Transverse colon (tissue), 3 donors: ENCODE results near the gene TLK1.

ENCODE experiments used
- POLR2A ChIP-seq: fragments of 450-650 bp; IDR thresholded peaks from one replicate; pipeline ENCODE4 v1.6.1; 2016; ENCODE audit warnings: antibody characterized with exemption, mild to moderate bottlenecking, moderate library complexity
- TF ChIP-seq, protein P1 (sequence below), 5 experiments: fragments of 200-600 bp in 3 of 5; fragments of 450-650 bp in 2 of 5; sonication (generic) in 3 of 5; IDR thresholded peaks; 1 replicate in 2 of 5; 2 replicates in 3 of 5; pipeline ENCODE4 v1.5.1; 2016 to 2017; ENCODE audit warnings: antibody characterized with exemption in 5 of 5, inconsistent platforms in 3 of 5, mild to moderate bottlenecking in 2 of 5, moderate library complexity in 1 of 5

DNA sequence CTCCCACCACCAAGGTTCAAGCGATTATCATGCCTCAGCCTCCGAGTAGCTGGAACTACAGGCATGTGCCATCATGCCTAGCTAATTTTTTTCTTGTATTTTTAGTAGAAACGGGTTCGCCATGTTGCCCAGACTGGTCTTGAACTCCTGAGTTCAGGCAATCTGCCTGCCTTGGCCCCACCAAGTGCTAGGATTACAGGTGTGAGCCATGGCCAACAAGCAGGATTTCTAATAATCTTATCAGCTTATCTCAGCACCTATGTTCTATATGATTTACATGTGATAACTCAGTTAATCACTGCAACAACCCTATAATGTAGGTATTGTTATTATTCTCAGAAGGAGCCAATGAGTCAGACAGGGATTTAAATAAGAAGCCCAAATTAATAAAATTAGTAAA lies 151.3 kb downstream of the TLK1 start:
- TF ChIP-seq, protein P1, sequence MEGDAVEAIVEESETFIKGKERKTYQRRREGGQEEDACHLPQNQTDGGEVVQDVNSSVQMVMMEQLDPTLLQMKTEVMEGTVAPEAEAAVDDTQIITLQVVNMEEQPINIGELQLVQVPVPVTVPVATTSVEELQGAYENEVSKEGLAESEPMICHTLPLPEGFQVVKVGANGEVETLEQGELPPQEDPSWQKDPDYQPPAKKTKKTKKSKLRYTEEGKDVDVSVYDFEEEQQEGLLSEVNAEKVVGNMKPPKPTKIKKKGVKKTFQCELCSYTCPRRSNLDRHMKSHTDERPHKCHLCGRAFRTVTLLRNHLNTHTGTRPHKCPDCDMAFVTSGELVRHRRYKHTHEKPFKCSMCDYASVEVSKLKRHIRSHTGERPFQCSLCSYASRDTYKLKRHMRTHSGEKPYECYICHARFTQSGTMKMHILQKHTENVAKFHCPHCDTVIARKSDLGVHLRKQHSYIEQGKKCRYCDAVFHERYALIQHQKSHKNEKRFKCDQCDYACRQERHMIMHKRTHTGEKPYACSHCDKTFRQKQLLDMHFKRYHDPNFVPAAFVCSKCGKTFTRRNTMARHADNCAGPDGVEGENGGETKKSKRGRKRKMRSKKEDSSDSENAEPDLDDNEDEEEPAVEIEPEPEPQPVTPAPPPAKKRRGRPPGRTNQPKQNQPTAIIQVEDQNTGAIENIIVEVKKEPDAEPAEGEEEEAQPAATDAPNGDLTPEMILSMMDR (IDR thresholded peaks at IDR 0.05): no peak
- no peak for TF ChIP-seq POLR2A
